AML-193 (cell line): ENCODE results near the gene PASK.
"Not testable (repeated sequence)": the region's sequence is repeated elsewhere in the genome, so short reads cannot be mapped to it uniquely, and the experiment has no call there.

Experiments
- DNase-seq, 2 experiments: peaks; one replicate each; lab custom pipeline; 2025; lab: John Stamatoyannopoulos, UW

The PASK gene

GRCh38 chr2:241148891-241149674 lies at the start of gene PASK:
PASK (minus strand) TSS chr2:241149472; CDS start chr2:241143032, 6,440 bp downstream.
- peak; percentile 88 to 91 for DNase-seq

- DNase-seq = no peak
Measured at GRCh38 chr2:241198381-241199279, 49.4 kb upstream of the PASK start.

GRCh38 chr2:241197947-241198346 lies 48.7 kb upstream of the PASK start:
- DNase-seq = no peak

- not testable (repeated sequence) for DNase-seq
Measured at GRCh38 chr2:241197246-241197645, 48.0 kb upstream of the PASK start.

GRCh38 chr2:241195506-241196130 lies 46.3 kb upstream of the PASK start:
- no peak for DNase-seq

- no peak for DNase-seq
Measured at GRCh38 chr2:241194811-241195210, 45.5 kb upstream of the PASK start.

- DNase-seq = no peak
Measured at GRCh38 chr2:241193271-241193670, 44.0 kb upstream of the PASK start.

GRCh38 chr2:241191081-241191480 lies 41.8 kb upstream of the PASK start:
- DNase-seq = no peak

- DNase-seq = no peak
Measured at GRCh38 chr2:241190291-241190981, 41.2 kb upstream of the PASK start.

- DNase-seq = no peak
Measured at GRCh38 chr2:241189856-241190201, 40.6 kb upstream of the PASK start.

GRCh38 chr2:241189093-241189855 lies 40.0 kb upstream of the PASK start:
- DNase-seq = no peak

GRCh38 chr2:241188361-241189092 lies 39.3 kb upstream of the PASK start, which contains the start of gene ANO7:
ANO7 (plus strand) TSS chr2:241188677; CDS start chr2:241190064, 1,387 bp downstream.
- DNase-seq = no peak

- no peak for DNase-seq
Measured at GRCh38 chr2:241187918-241188234, 38.6 kb upstream of the PASK start.

GRCh38 chr2:241187101-241187917 lies 38.0 kb upstream of the PASK start:
- DNase-seq = no peak

- DNase-seq = no peak
Measured at GRCh38 chr2:241185961-241186360, 36.7 kb upstream of the PASK start.

GRCh38 chr2:241184901-241185300 lies 35.6 kb upstream of the PASK start:
- DNase-seq = no peak

GRCh38 chr2:241183221-241183620 lies 33.9 kb upstream of the PASK start:
- DNase-seq = no peak

- no peak for DNase-seq
Measured at GRCh38 chr2:241182531-241183133, 33.4 kb upstream of the PASK start.

- no peak for DNase-seq
Measured at GRCh38 chr2:241182126-241182525, 32.9 kb upstream of the PASK start.
